Nephron progenitor cell (in vitro differentiated cells): ENCODE data around the gene CAMK1D.

Source experiments
- DNase-seq: peaks from one replicate; pipeline ENCODE4 v3.0.0; 2021
- H3K27ac Mint-ChIP-seq: 2 replicates; pipeline ENCODE4 v1.8.0; 2021; ENCODE audit warnings: mild to moderate bottlenecking, moderate library complexity, mixed read lengths
- H3K27me3 Mint-ChIP-seq: 2 replicates; pipeline ENCODE4 v1.8.0; 2021; ENCODE audit warnings: mild to moderate bottlenecking, low read depth, mixed read lengths; ENCODE audit not compliant: poor library complexity
- H3K36me3 Mint-ChIP-seq: 2 replicates; pipeline ENCODE4 v1.8.0; 2021; ENCODE audit warnings: low read depth, mixed read lengths
- H3K4me1 Mint-ChIP-seq: 2 replicates; pipeline ENCODE4 v1.8.0; 2021; ENCODE audit warnings: mixed read lengths
- H3K4me3 Mint-ChIP-seq: 2 replicates; pipeline ENCODE4 v1.8.0; 2021; ENCODE audit warnings: mild to moderate bottlenecking, moderate library complexity, mixed read lengths
- H3K9me3 Mint-ChIP-seq: 2 replicates; pipeline ENCODE4 v1.8.0; 2021; ENCODE audit warnings: mild to moderate bottlenecking, moderate library complexity, mixed read lengths
- TF ChIP-seq, protein P1 (sequence below): fragments of 200-600 bp; sonication (generic); IDR thresholded peaks from 2 replicates; pipeline ENCODE4 v1.5.0; 2021; ENCODE audit warnings: antibody characterized with exemption

Gene CAMK1D

GRCh38 chr10:12605580-12606405 is 256.4 kb downstream of the CAMK1D start:
- peaks cover 4% of the 10 kb centered on the region for H3K9me3 Mint-ChIP-seq
- peak overlapping the region; percentile 75 for H3K27ac Mint-ChIP-seq
- TF ChIP-seq, protein P1, sequence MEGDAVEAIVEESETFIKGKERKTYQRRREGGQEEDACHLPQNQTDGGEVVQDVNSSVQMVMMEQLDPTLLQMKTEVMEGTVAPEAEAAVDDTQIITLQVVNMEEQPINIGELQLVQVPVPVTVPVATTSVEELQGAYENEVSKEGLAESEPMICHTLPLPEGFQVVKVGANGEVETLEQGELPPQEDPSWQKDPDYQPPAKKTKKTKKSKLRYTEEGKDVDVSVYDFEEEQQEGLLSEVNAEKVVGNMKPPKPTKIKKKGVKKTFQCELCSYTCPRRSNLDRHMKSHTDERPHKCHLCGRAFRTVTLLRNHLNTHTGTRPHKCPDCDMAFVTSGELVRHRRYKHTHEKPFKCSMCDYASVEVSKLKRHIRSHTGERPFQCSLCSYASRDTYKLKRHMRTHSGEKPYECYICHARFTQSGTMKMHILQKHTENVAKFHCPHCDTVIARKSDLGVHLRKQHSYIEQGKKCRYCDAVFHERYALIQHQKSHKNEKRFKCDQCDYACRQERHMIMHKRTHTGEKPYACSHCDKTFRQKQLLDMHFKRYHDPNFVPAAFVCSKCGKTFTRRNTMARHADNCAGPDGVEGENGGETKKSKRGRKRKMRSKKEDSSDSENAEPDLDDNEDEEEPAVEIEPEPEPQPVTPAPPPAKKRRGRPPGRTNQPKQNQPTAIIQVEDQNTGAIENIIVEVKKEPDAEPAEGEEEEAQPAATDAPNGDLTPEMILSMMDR: no peak
- no peak for DNase-seq
- peaks cover 6% of the 10 kb centered on the region for H3K27me3 Mint-ChIP-seq
- H3K4me1 Mint-ChIP-seq: peaks cover 6% of the 10 kb centered on the region
- H3K36me3 Mint-ChIP-seq: no peaks in the 10 kb centered on the region
- H3K4me3 Mint-ChIP-seq: no peak overlapping the region

- Mint-ChIP-seq H3K36me3 (no peaks in the 10 kb centered on the region), H3K4me1 (peaks cover 6% of the 10 kb centered on the region), H3K4me3 (no peak overlapping the region), H3K27me3 (peaks cover 6% of the 10 kb centered on the region), H3K27ac (no peak overlapping the region), H3K9me3 (no peaks in the 10 kb centered on the region)
- TF ChIP-seq, protein P1: no peak
- no peak for DNase-seq
Observed at GRCh38 chr10:12606461-12606860, 257.1 kb downstream of the CAMK1D start.

DNA sequence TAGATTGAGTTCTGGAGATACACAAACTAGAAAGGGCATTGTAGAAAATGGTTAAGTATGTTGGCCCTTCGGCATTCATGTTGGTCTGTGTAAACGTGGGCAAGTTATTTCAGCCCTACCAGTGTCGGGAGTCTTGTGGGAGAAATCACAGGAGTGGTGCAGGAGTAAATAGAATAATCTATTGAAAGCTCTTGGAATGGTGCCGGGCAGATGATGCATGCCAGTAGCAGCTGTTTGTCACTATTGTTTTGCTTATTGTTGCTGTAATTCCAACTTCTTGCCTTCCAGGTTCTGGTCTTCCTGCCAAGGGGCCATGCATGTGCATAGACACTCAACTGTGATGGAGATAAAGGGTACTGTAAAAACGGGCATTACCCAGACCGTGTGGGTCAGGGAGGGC is 259.4 kb downstream of the CAMK1D start:
- Mint-ChIP-seq H3K27ac (no peak overlapping the region), H3K36me3 (no peaks in the 10 kb centered on the region), H3K9me3 (no peaks in the 10 kb centered on the region), H3K4me3 (no peak overlapping the region), H3K4me1 (peaks cover 6% of the 10 kb centered on the region), H3K27me3 (peaks cover 6% of the 10 kb centered on the region)
- TF ChIP-seq, protein P1: no peak
- DNase-seq: no peak

- Mint-ChIP-seq H3K27me3 (peaks cover 6% of the 10 kb centered on the region), H3K4me3 (no peak overlapping the region), H3K4me1 (peaks cover 6% of the 10 kb centered on the region), H3K27ac (no peak overlapping the region), H3K36me3 (no peaks in the 10 kb centered on the region), H3K9me3 (no peaks in the 10 kb centered on the region)
- TF ChIP-seq, protein P1: no peak
- DNase-seq: no peak
Observed at GRCh38 chr10:12609435-12609834, 260.1 kb downstream of the CAMK1D start.

- H3K4me3 Mint-ChIP-seq: no peak overlapping the region
- H3K36me3 Mint-ChIP-seq: no peaks in the 10 kb centered on the region
- no peak for DNase-seq
- peaks cover 2% of the 10 kb centered on the region for H3K27me3 Mint-ChIP-seq
- no peaks in the 10 kb centered on the region for H3K9me3 Mint-ChIP-seq
- H3K27ac Mint-ChIP-seq: no peak overlapping the region
- TF ChIP-seq, protein P1: no peak
- H3K4me1 Mint-ChIP-seq: no peaks in the 10 kb centered on the region
Observed at GRCh38 chr10:12613136-12613535, 263.8 kb downstream of the CAMK1D start.
